Cardiac muscle cell (in vitro differentiated cells and primary cell): ENCODE data around the gene KPNB1. TPM values are rescaled to one million over a fixed set of nuclear protein-coding genes. Genes with fewer than 3 reads are reported as not detected.

Experiments used
- DNase-seq, 2 donors: peaks; one replicate each; pipeline versions ENCODE4 v3.0.0 to v3.0.0-alpha.2; 2010 to 2017; ENCODE audit warnings: low read depth in 1 of 2, low spot score in 1 of 2
- H3K27ac ChIP-seq: fragments of 200-600 bp; sonication (generic); 2 replicates; pipeline ENCODE4 v1.5.1; 2016
- H3K27me3 ChIP-seq: fragments of 200-600 bp; sonication (generic); 2 replicates; pipeline ENCODE4 v1.6.0; 2016; ENCODE audit warnings: control low read depth
- H3K36me3 ChIP-seq: fragments of 200-600 bp; sonication (generic); 2 replicates; pipeline ENCODE4 v1.5.1; 2016; ENCODE audit warnings: control low read depth
- H3K4me1 ChIP-seq: fragments of 200-600 bp; sonication (generic); 2 replicates; pipeline ENCODE4 v1.8.1; 2017; ENCODE audit warnings: low read depth, mild to moderate bottlenecking, mixed run types
- H3K4me3 ChIP-seq: fragments of 200-600 bp; sonication (generic); 2 replicates; pipeline ENCODE4 v1.5.1; 2016; ENCODE audit warnings: mild to moderate bottlenecking
- H3K9me3 ChIP-seq: fragments of 200-600 bp; sonication (generic); 2 replicates; pipeline ENCODE4 v1.5.1; 2017; ENCODE audit warnings: low read depth, mild to moderate bottlenecking, control low read depth
- CTCF ChIP-seq: IDR thresholded peaks from 2 replicates; pipeline ENCODE4 v1.5.1; 2012; ENCODE audit warnings: low read depth, mild to moderate bottlenecking, low read length
- polyA plus RNA-seq: library from polyadenylated mRNA; unstranded; fragments of >200 nt; fragmentation: Nextera tagmentation; extraction: Ambion mirVana; gene quantifications from 2 replicates; pipeline ENCODE4 v1.2.1, GENCODE V29; 2016
- total RNA-seq: library from RNA; depleted of rRNA; stranded (reverse); fragments of >200 nt; gene quantifications from 2 replicates; pipeline ENCODE4 v1.2.3, GENCODE V29; 2016

Gene KPNB1
- 218 and 318 TPM in 2 replicates for total RNA-seq
- 97.9 and 125 TPM in 2 replicates for polyA plus RNA-seq

- Histone ChIP-seq H3K27me3 (no peaks in the 10 kb centered on the region), H3K4me3 (peak within 1 kb of the TSS; percentile 65), H3K4me1 (peaks cover 9% of the 10 kb centered on the region), H3K9me3 (no peaks in the 10 kb centered on the region), H3K27ac (peak within 1 kb of the TSS; percentile 80), H3K36me3 (peaks cover 26% of the 10 kb centered on the region)
- TF ChIP-seq CTCF: no peak
- DNase-seq: peak; percentile 99 to 100
Observed at GRCh38 chr17:47649153-47649971, at the start of gene KPNB1. Gene KPNB1 (plus strand): TSS chr17:47649919. CDS start chr17:47650245, 326 bp downstream.

GRCh38 chr17:47603830-47604597 lies 45.7 kb upstream of the KPNB1 start:
- no peak for TF ChIP-seq CTCF
- no peak for DNase-seq
- H3K9me3 ChIP-seq: no peaks in the 10 kb centered on the region
- H3K27ac ChIP-seq: no peak overlapping the region
- H3K4me1 ChIP-seq: no peaks in the 10 kb centered on the region
- H3K4me3 ChIP-seq: no peak overlapping the region
- H3K36me3 ChIP-seq: peaks cover 73% of the 10 kb centered on the region
- H3K27me3 ChIP-seq: no peaks in the 10 kb centered on the region

- H3K4me3 ChIP-seq: no peak overlapping the region
- peaks cover 71% of the 10 kb centered on the region for H3K36me3 ChIP-seq
- DNase-seq: peak in 1 of 2 donors; percentile 49
- H3K9me3 ChIP-seq: no peaks in the 10 kb centered on the region
- H3K27me3 ChIP-seq: no peaks in the 10 kb centered on the region
- TF ChIP-seq CTCF: no peak
- H3K4me1 ChIP-seq: no peaks in the 10 kb centered on the region
- H3K27ac ChIP-seq: no peak overlapping the region
Observed at GRCh38 chr17:47604598-47604927, 45.2 kb upstream of the KPNB1 start.

- Histone ChIP-seq H3K27ac (no peak overlapping the region), H3K36me3 (peaks cover 68% of the 10 kb centered on the region)
- no peak for TF ChIP-seq CTCF
Observed at GRCh38 chr17:47605011-47605410, 44.7 kb upstream of the KPNB1 start.

GRCh38 chr17:47607481-47607880 lies 42.2 kb upstream of the KPNB1 start:
- Histone ChIP-seq H3K27me3 (no peaks in the 10 kb centered on the region), H3K36me3 (peaks cover 50% of the 10 kb centered on the region), H3K27ac (no peak overlapping the region), H3K4me3 (no peak overlapping the region), H3K4me1 (no peaks in the 10 kb centered on the region), H3K9me3 (no peaks in the 10 kb centered on the region)
- TF ChIP-seq CTCF: no peak
- no peak for DNase-seq

More at GRCh38 chr17:47605011-47605410, 44.7 kb upstream of the KPNB1 start:
- H3K4me3 ChIP-seq: no peak overlapping the region
- H3K27me3 ChIP-seq: no peaks in the 10 kb centered on the region
- DNase-seq: no peak
- H3K4me1 ChIP-seq: no peaks in the 10 kb centered on the region
- no peaks in the 10 kb centered on the region for H3K9me3 ChIP-seq
